Transverse colon (tissue), 4 donors: ENCODE data around the gene MAS1. TPM values are rescaled to one million over a fixed set of nuclear protein-coding genes. Genes with fewer than 3 reads are reported as not detected.

Source experiments
- DNase-seq: peaks from one replicate; pipeline ENCODE4 v3.0.0-alpha.2; 2019
- H3K27ac ChIP-seq, 4 donors: fragments of 200-600 bp; sonication (generic); 2 replicates each; pipeline ENCODE4 v1.5.1; 2016 to 2018; ENCODE audit warnings: inconsistent platforms in 4 of 4
- H3K27me3 ChIP-seq: fragments of 200-600 bp; sonication (generic); 2 replicates; pipeline ENCODE4 v1.5.1; 2017; ENCODE audit warnings: inconsistent platforms
- H3K36me3 ChIP-seq, 4 donors: fragments of 200-600 bp; sonication (generic); 2 replicates each; pipeline ENCODE4 v1.5.1; 2017 to 2019; ENCODE audit warnings: inconsistent platforms in 4 of 4
- H3K4me1 ChIP-seq, 4 donors: fragments of 200-600 bp; sonication (generic); 2 replicates each; pipeline ENCODE4 v1.5.1; 2017 to 2020; ENCODE audit warnings: inconsistent platforms in 4 of 4
- H3K4me3 ChIP-seq, 4 donors: fragments of 200-600 bp; sonication (generic); 1 replicate in 1 of 4; 2 replicates in 3 of 4; pipeline versions ENCODE4 v1.5.1 to v1.6.1; 2017 to 2019; ENCODE audit warnings: inconsistent platforms in 4 of 4
- H3K9me3 ChIP-seq, 2 donors: fragments of 200-600 bp; sonication (generic); 2 replicates each; pipeline ENCODE4 v1.5.1; 2017 to 2019; ENCODE audit warnings: inconsistent platforms in 2 of 2
- EP300 ChIP-seq: sonication (generic); formaldehyde crosslinking; IDR thresholded peaks from one replicate; pipeline ENCODE4 v1.6.1; 2017; ENCODE audit warnings: antibody characterized with exemption, low read depth
- POLR2A ChIP-seq: fragments of 450-650 bp; IDR thresholded peaks from one replicate; pipeline ENCODE4 v1.6.1; 2016; ENCODE audit warnings: antibody characterized with exemption, mild to moderate bottlenecking, moderate library complexity
- POLR2AphosphoS5 ChIP-seq, 3 donors: sonication (generic); formaldehyde crosslinking; IDR thresholded peaks; one replicate each; pipeline ENCODE4 v1.6.1; 2016; ENCODE audit warnings: antibody characterized with exemption in 3 of 3
- WGBS, 2 donors: methylation state at CpG; one replicate each; pipeline ENCODE4 v1.1.5; 2018; ENCODE audit warnings: low coverage in 1 of 2; 5-methylcytosine and 5-hydroxymethylcytosine counted together
- in situ Hi-C, 4 donors: fragments of 200-750 bp; cut with MboI; loops; one replicate each; pipeline versions ENCODE4 v1.15.0 to v1.15.1; 2017; ENCODE audit warnings: low sequenced_read_pairs in 3 of 4, low pct_ligation_motif_present in 1 of 4, low pct_unique_long_range_greater_than_20kb in 1 of 4
- intact Hi-C: fragments of 100-400 bp; cut with DNase I; formaldehyde crosslinking; loops from one replicate; pipeline ENCODE4 v1.15.1; 2023; ENCODE audit warnings: low total_unique reads
- total RNA-seq, 4 donors: library from RNA; depleted of rRNA; stranded (reverse); fragments of >200 nt; gene quantifications; one replicate each; pipeline ENCODE4 v1.1.0, GENCODE V29; 2016
- TF ChIP-seq, protein P1 (sequence below), 5 experiments: fragments of 200-600 bp in 3 of 5; fragments of 450-650 bp in 2 of 5; sonication (generic) in 3 of 5; IDR thresholded peaks; 1 replicate in 2 of 5; 2 replicates in 3 of 5; pipeline ENCODE4 v1.5.1; 2016 to 2017; ENCODE audit warnings: antibody characterized with exemption in 5 of 5, inconsistent platforms in 3 of 5, mild to moderate bottlenecking in 2 of 5, moderate library complexity in 1 of 5

The MAS1 gene
- total RNA-seq, 4 donors from 2014 or later: not detected

DNA sequence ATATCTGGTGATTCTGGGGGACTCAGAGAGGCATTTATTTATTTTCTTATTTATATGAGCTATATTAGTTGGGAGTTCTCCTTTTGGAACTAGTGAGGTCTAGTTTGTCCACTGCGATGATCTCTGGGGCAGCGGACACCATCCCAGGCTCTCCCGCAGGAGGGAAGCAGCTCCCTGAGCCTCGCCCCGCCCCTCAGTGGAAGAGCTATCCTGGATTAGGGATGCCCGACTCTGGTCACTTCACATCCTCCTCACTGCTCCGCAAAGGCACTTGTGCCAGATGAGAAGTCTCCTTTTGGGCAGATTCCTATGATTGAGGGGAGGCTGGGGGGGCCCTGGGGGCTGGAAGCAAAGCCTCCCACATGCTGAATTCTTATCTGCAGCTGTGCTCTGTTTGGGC lies 3.6 kb upstream of the MAS1 start:
- no peaks in the 10 kb centered on the region for H3K36me3 ChIP-seq
- TF ChIP-seq EP300 (no peak), POLR2A (no peak), POLR2AphosphoS5 (IDR thresholded peaks at IDR 0.05) (no peak)
- TF ChIP-seq, protein P1, sequence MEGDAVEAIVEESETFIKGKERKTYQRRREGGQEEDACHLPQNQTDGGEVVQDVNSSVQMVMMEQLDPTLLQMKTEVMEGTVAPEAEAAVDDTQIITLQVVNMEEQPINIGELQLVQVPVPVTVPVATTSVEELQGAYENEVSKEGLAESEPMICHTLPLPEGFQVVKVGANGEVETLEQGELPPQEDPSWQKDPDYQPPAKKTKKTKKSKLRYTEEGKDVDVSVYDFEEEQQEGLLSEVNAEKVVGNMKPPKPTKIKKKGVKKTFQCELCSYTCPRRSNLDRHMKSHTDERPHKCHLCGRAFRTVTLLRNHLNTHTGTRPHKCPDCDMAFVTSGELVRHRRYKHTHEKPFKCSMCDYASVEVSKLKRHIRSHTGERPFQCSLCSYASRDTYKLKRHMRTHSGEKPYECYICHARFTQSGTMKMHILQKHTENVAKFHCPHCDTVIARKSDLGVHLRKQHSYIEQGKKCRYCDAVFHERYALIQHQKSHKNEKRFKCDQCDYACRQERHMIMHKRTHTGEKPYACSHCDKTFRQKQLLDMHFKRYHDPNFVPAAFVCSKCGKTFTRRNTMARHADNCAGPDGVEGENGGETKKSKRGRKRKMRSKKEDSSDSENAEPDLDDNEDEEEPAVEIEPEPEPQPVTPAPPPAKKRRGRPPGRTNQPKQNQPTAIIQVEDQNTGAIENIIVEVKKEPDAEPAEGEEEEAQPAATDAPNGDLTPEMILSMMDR (IDR thresholded peaks at IDR 0.05): no peak
- no peak overlapping the region for H3K4me3 ChIP-seq
- H3K27me3 ChIP-seq: peaks cover 45% of the 10 kb centered on the region
- no peaks in the 10 kb centered on the region for H3K4me1 ChIP-seq
- in situ Hi-C loops (no loop called here), intact Hi-C loops (no loop called here)
- H3K27ac ChIP-seq: no peak overlapping the region
- no peaks in the 10 kb centered on the region for H3K9me3 ChIP-seq
- WGBS, 2 donors: 78% methylated on average over 7 of the region's 7 CpGs; no CpG with 5 or more reads in 1 of the 2 donors
- DNase-seq: no peak

DNA sequence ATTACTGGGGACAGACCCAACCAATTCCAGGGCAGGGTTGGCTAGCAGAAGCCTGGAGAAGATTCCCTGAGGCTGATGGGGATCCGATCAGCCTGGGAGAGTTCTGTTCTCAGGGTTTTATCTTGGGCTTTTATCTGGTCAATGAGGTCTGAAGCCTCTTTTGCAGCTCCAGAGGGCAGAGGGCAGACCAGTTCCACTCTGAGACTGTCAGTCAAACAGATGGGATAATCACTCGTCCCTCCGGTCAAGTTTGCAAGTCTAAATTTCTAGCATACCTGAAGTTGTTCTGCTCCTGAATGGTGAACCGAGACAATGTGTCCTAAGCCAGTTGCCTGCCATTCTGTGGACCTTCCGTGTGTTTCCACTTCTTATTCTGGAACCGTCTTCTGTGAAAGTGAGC lies 3.0 kb upstream of the MAS1 start:
- in situ Hi-C loops: no loop called here
- H3K27ac ChIP-seq: no peak overlapping the region
- no peak for TF ChIP-seq POLR2AphosphoS5 (IDR thresholded peaks at IDR 0.05)
- H3K9me3 ChIP-seq: no peaks in the 10 kb centered on the region
- H3K36me3 ChIP-seq: no peaks in the 10 kb centered on the region
- no peak for DNase-seq
- H3K27me3 ChIP-seq: peaks cover 46% of the 10 kb centered on the region
- H3K4me3 ChIP-seq: no peak overlapping the region
- WGBS, 2 donors: 78 to 80% methylated on average over 4 to 6 of the region's 6 CpGs
- H3K4me1 ChIP-seq: no peaks in the 10 kb centered on the region
- intact Hi-C loops: no loop called here

DNA sequence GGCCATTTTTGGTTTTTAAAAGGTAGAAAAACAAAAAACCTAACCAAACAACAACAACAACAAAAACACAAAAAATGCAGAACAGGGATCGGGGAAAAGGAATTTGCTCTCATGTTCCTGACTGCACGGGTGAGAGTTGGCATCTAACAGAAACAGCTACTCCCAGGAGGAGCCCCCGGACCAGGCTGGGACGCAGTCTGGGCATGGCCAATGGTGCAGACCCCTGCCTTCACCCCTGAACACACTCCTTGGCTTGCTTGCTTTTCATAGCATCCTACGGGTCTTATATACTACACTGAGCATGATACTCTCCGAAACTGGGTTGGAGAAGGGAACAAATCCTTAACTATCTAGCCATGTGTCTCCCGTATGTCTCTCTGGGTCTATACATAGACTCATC lies 587 bp upstream of the MAS1 start:
- intact Hi-C loops: no loop called here
- no peaks in the 10 kb centered on the region for H3K9me3 ChIP-seq
- no peaks in the 10 kb centered on the region for H3K36me3 ChIP-seq
- H3K27ac ChIP-seq: no peak overlapping the region
- in situ Hi-C loops: no loop called here
- H3K27me3 ChIP-seq: peaks cover 49% of the 10 kb centered on the region
- H3K4me3 ChIP-seq: no peak overlapping the region
- no peak for DNase-seq
- H3K4me1 ChIP-seq: no peaks in the 10 kb centered on the region
- WGBS, 2 donors: 84 to 90% methylated on average over 7 of the region's 7 CpGs
- TF ChIP-seq POLR2A: no peak
- TF ChIP-seq, protein P1 (IDR thresholded peaks at IDR 0.05): no peak

DNA sequence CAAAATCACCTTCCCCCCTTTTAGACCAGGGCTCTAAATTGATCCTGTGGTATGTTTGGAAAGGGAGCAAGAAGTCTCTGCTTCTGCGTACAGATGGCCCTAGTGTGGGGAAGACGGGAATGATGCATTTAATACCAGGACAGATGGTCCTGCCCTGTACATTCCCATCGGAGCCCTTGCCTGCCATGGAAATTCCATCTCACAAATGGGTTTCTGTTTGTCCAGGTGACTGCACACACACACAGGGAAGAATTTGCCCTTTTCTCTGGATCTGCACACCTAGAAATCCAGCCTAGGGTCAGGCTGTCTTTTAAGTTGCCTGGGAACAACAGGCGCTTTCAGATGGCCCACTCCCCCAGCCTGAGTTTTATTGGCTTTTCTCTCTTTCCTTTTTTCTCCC lies 1.3 kb downstream of the MAS1 start:
- in situ Hi-C loops: no loop called here
- intact Hi-C loops: no loop called here
- DNase-seq: no peak
- Histone ChIP-seq H3K27me3 (peaks cover 46% of the 10 kb centered on the region), H3K36me3 (no peaks in the 10 kb centered on the region), H3K4me3 (no peak overlapping the region), H3K9me3 (no peaks in the 10 kb centered on the region), H3K27ac (no peak overlapping the region), H3K4me1 (no peaks in the 10 kb centered on the region)
- no peak for TF ChIP-seq EP300
- WGBS, 2 donors: 80 to 81% methylated on average over 1 to 4 of the region's 4 CpGs

DNA sequence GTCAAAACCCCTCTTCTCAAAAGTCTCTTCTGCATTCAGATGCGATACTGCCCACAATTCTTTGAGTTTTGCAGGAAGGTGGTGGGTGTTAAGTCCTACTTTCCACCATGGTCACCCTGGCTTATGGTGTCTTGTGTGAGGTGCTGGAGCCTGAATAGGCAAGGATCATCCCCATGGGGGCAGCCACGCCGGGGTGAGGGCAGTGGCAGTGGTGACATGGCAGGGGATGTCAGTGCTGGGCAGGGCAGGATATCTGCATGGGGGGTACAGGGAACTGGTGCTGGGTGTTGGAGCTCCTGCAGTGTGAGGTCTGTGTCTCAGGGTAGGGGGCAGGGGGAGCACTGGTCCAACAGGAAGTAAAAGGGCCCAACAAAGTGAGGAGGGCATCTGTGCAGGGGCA lies 2.3 kb downstream of the MAS1 start:
- intact Hi-C loops (no loop called here), in situ Hi-C loops (no loop called here)
- Histone ChIP-seq H3K27me3 (peaks cover 36% of the 10 kb centered on the region), H3K27ac (no peak overlapping the region), H3K4me3 (no peak overlapping the region), H3K4me1 (no peaks in the 10 kb centered on the region), H3K9me3 (no peaks in the 10 kb centered on the region), H3K36me3 (no peaks in the 10 kb centered on the region)
- 89% methylated on average over 3 of the region's 3 CpGs; no CpG with 5 or more reads in 1 of the 2 donors for WGBS, 2 donors
- TF ChIP-seq POLR2AphosphoS5 (IDR thresholded peaks at IDR 0.05) (no peak), EP300 (no peak), POLR2A (no peak)
- TF ChIP-seq, protein P1 (IDR thresholded peaks at IDR 0.05): no peak
- DNase-seq: no peak
